Transverse colon (tissue), 4 donors: ENCODE measurements around the gene MDN1.

Experiments used
- CTCF ChIP-seq, 5 experiments: fragments of 200-600 bp in 3 of 5; fragments of 450-650 bp in 2 of 5; sonication (generic) in 3 of 5; IDR thresholded peaks; 1 replicate in 2 of 5; 2 replicates in 3 of 5; pipeline ENCODE4 v1.5.1; 2016 to 2017; ENCODE audit warnings: antibody characterized with exemption in 5 of 5, inconsistent platforms in 3 of 5, mild to moderate bottlenecking in 2 of 5, moderate library complexity in 1 of 5
- POLR2A ChIP-seq: fragments of 450-650 bp; IDR thresholded peaks from one replicate; pipeline ENCODE4 v1.6.1; 2016; ENCODE audit warnings: antibody characterized with exemption, mild to moderate bottlenecking, moderate library complexity
- POLR2AphosphoS5 ChIP-seq, 3 donors: sonication (generic); formaldehyde crosslinking; IDR thresholded peaks; one replicate each; pipeline ENCODE4 v1.6.1; 2016; ENCODE audit warnings: antibody characterized with exemption in 3 of 3

GRCh38 chr6:89789980-89790379, 29.6 kb downstream of the MDN1 start:
- TF ChIP-seq CTCF (IDR thresholded peaks at IDR 0.05) (no peak), POLR2AphosphoS5 (IDR thresholded peaks at IDR 0.05) (no peak), POLR2A (no peak)
